GM18508 (cell line): ENCODE results near the gene PUS1.
"Not testable (repeated sequence)": the region's sequence is repeated elsewhere in the genome, so short reads cannot be mapped to it uniquely, and the experiment has no call there.

Experiments used
- ATAC-seq: cut with Tn5 transposase; IDR thresholded peaks from one replicate; pipeline ENCODE4 v1.9.1; 2021; ENCODE audit warnings: moderate number of reproducible peaks; ENCODE audit not compliant: insufficient read depth, unreplicated experiment

PUS1 gene

GRCh38 chr12:131928711-131929580, at the start of gene PUS1:
PUS1 (plus strand) TSS chr12:131929276; CDS start chr12:131929723, 447 bp downstream.
- no peak for ATAC-seq

DNA sequence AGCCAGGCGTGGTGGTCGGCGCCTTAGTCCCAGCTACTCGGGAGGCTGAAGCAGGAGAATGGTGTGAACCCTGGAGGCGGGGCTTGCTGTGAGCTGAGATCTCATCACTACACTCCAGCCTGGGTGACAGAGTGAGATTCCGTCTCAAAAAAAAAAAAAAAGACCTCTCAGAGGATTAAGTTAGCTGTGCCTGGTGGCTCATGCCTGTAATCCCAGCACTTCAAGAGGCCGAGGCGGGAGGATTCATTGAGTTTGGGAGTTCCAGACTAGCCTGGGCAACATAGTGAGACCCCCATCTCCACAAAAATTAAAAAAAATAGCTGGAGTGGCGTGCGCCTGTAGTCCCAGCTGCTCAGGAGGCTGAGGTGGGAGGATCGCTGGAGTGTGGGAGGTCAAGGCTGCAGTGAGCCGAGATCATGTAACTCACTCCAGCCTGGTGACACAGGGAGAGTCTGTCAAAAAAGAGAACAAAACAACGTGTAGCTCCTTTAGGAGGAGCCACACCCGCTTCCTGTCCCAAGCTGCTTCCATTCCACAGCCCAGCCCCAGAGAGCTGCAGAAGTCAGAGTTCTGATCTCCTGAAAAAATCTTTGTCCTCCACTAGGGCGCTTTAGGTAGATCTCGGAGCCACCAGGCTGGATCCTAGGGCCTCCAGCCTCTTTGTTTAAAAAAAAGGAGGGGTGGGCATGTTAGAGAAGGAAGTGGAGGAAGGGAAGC, 46.1 kb upstream of the PUS1 start:
- ATAC-seq = no peak

GRCh38 chr12:131883521-131883900, 45.6 kb upstream of the PUS1 start:
- no peak for ATAC-seq

GRCh38 chr12:131885076-131885475, 44.0 kb upstream of the PUS1 start:
- not testable (repeated sequence) for ATAC-seq

GRCh38 chr12:131885543-131886057, 43.5 kb upstream of the PUS1 start:
- no peak for ATAC-seq

DNA sequence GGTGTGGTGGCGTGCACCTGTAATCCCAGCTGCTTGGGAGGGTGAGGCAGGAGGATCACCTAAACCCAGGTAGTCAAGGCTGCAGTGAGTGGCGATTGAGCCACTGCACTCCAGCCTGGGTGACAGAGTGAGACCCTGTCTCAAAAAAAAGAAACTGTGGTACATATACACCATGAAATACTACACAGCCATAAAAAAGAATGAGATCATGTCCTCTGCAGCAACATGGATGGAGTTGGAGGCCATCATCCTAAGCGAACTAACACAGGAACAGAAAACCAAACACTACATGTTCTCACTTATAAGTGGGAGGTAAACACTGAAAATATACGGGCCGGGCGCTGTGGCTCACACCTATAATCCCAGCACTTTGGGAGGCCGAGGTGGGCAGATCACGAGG, 37.4 kb upstream of the PUS1 start:
- ATAC-seq = not testable (repeated sequence)

DNA sequence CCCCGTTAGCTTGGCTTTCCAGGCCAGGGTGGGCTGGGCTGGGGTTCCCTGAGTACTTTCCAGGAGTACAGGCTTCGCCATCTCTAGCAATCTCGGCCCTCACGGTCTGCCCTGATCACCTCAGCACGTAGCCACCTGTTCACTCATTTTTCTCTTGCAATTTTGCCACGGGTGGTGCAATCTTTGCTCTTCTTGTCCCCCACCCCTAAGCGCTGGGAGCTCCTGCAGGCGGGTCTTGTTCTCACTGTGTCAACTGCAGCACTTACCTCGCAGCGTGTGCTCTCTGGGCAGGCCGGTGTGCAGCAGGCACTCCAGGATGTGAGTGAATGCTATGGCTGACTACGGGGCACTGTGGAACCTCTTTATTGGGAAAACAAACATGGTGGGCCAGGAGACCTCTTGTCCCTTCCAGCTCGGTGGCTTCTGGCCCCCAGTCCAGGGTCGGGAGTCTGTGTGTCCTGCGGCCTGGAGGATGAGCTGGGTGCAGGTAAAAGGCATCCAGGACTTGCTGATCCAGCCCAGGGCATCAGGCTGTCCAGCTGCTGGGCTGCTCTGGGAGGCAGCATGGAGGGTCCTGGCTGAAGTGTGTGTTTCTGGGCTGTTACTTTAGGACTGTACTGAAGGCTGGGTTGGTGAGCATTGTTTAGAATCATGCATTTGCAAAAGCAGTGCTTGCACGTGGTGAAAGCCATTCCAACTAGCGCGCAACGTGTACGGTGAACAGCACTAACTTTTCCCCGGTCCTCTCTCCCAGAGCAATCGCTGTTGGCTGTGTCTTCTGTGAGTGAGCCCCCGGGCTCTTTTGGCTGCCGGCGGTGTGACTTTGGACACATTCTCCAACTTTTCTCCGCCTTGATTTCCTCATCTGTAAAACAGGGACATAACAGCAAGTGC, 36.1 kb upstream of the PUS1 start:
- no peak for ATAC-seq

DNA sequence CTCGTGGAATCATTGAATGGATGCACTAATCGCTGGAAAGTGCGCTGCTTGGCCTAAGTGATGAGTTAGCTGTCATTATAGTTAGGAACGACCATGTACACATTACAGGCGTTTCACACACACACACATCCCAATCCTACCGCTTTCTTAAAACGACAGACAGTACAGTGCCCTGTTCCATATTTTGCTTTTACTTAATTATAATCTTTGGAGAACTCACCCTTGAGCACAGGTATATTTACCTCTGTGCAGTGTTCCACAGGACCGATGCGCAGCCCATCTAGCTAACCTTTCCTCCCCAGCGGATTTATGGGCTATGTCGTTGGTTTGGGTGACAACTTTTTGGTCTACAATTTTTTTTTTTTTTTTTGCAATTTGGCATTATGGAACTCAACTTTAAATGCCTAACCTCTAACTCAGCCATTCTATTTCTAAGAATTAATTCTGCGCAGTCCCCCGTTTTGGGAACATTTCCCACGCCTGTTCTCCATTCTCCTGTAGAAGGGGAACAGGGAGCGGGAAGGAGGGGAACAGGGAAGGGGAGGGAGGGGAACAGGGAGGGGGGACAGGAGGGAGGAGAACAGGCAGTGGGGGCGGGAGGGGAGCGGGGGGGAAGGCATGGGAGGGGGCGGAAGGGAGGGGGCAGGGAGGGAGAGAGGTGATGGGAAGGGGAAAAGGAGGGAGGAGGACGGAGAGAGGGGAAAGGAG, 35.3 kb upstream of the PUS1 start:
- ATAC-seq = no peak

GRCh38 chr12:131894313-131894860, 34.7 kb upstream of the PUS1 start, which contains the start of gene ULK1:
ULK1 (plus strand) TSS chr12:131894622; CDS start chr12:131895002, 380 bp downstream.
- no peak for ATAC-seq

DNA sequence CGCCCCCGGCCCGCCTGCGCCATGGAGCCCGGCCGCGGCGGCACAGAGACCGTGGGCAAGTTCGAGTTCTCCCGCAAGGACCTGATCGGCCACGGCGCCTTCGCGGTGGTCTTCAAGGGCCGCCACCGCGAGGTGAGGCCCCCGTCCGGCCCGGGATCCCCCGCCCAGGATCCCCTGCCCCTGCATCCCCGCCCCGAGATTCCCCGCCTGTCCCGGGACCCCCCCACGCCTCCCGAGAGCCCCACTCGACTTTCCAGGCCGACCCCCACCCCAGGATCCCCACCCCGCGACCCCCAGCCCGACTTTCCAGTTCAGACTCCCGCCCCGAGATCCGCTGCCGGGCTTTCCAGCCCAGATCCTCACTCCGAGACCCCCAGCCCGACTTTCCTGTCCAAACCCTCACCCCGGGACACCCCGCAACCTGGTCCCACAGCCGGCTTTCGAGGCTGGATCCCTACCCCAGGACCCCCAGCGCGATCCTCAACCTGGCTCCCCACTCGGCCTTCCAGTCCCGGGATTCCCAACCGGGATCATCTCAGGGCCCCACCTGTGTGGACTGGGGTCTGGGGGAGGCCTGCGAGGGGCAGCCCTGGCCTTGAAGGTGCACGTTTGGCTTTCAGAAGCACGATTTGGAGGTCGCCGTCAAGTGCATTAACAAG, 34.0 kb upstream of the PUS1 start:
- ATAC-seq = no peak

DNA sequence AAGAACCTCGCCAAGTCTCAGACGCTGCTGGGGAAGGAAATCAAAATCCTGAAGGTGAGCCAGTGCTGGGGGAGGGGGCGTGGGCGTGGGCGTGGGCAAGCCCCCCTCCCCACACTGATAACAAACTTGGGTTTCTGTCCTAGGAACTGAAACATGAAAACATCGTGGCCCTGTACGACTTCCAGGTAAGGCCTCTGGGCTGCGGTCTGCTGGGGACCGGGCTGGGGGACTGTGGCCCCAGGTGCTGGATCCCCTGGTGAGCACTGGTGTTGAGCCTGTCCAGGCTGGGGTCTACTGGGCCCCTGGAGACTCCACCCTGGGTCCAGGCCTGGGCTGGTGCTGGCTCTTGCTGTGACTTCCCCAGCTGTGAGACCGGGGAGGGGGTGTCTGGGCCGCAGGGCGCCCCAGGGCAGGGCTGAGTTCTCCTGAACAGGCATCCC, 33.4 kb upstream of the PUS1 start:
- no peak for ATAC-seq

DNA sequence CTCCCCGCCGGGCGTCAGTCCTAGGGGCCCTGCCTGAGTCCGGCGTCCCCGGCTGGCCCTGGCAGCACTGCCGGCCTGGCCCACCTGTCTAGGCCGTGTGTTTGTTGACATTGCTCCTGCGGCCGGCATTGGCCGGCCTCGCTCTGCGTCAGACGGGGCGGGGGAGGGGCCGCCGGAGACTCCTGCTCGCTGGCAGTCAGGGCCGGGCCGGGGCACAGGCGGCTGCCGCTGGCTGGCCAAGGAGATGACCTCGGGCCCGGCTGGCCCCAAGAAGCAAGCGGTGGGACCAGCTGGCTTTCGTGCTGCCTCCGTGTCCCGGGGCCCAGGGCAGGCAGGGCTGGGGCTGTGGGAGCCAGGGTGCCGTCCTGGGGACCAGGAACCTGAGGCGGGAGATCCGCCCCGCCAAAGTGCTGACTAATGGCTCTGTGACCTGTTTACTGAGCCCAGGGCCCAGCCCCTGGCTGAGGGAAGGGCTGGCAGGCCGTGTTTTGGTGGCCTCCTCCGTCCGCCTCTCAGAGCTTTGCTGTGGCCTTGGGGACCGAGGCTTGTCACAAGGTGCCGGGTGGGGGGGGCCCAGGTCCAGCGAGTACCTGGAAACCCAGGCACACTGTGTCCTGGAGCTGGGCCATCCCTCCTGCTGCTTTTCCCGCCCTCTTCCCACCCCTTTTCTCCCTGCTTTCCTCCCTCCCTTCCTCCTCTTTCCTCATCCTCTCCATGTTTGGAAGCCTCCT, 32.8 kb upstream of the PUS1 start:
- no peak for ATAC-seq

DNA sequence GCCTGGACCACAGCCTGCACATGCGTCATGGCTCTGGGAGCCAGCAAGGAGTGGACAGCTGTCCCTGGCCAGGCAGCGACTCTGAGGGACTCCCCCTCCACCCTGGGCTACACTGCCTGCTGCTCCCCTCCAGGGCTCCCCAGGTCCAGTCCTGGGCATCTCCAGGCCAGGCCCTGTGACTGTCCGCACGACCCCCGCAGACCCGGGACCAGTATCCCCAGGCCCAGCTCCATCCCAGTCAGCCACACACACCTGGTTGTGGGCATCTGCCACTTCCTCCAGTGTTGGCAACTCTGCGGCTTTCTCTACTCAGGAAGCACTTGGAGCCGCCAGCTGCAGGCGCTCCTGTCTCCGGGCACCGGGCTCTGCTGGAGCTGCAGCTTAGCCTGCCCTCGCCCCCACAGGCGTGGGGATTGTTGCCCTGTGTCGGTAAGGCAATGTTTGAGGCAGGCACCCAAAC, 32.2 kb upstream of the PUS1 start:
- no peak for ATAC-seq

DNA sequence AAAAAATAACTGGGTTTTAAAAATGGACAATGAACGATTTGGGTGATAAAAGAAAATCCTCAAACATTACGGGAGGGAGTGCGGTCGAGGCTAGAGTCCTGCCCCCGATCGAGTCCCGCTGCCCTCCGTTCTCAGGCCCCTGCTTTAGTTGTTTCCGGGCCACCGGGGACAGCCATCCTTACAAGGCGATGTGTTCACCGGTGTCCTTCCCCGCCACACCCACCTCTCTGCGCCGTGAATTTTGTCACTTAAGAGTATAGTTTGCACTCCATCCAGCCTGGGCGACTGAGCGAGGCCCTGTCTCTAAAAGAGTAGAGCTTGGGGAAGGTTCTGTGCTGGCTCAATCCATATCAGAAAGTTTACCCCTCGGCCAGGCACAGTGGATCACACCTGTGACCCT, 31.8 kb upstream of the PUS1 start:
- ATAC-seq = no peak

DNA sequence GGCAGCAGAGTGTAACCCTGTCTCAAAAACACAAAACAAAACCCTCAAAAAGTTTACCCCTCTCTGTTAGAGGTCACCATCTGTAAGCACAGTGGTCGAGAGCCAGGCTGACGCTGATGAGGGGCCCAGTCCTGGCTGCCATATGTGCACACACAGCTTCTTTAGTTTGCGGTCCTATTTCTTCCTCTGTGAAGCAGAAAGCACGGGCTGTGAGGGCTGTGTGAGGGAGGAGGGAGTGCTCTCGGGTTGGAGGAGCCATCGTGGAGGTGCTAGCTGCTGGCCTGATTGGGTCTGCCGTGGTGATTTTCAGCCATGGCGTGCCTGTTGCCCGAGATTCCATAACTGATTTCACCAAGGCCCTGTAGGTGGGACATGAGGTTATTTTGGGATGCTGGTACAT, 31.2 kb upstream of the PUS1 start:
- no peak for ATAC-seq

GRCh38 chr12:131900397-131900796, 28.7 kb upstream of the PUS1 start:
- ATAC-seq = no peak

- ATAC-seq = no peak
Measured at GRCh38 chr12:131901431-131902331, 27.4 kb upstream of the PUS1 start.
